Liver (tissue), 9 donors: ENCODE measurements around the gene PPP6R3. TPM values are rescaled to one million over a fixed set of nuclear protein-coding genes. Genes with fewer than 3 reads are reported as not detected.

ENCODE experiments used
- DNase-seq: peaks from one replicate; pipeline ENCODE4 v3.0.0-alpha.2; 2017; ENCODE audit warnings: low spot score
- H3K27ac ChIP-seq, 2 donors: one replicate each; pipeline ENCODE4 v1.7.0; 2013; ENCODE audit warnings: inconsistent platforms in 2 of 2, low read length in 2 of 2, control low read depth in 1 of 2, low read depth in 1 of 2, mild to moderate bottlenecking in 1 of 2
- H3K27me3 ChIP-seq, 4 donors: one replicate each; pipeline versions ENCODE4 v1.6.1 to v1.7.0; 2013; ENCODE audit warnings: low read length in 3 of 4, inconsistent platforms in 1 of 4, mild to moderate bottlenecking in 1 of 4, moderate library complexity in 1 of 4; ENCODE audit not compliant: control insufficient read depth in 4 of 4, insufficient read depth in 4 of 4
- H3K36me3 ChIP-seq, 4 donors: one replicate each; pipeline versions ENCODE4 v1.6.1 to v1.7.0; 2013; ENCODE audit warnings: low read length in 3 of 4, mild to moderate bottlenecking in 3 of 4, low read depth in 1 of 4, moderate library complexity in 1 of 4; ENCODE audit not compliant: control insufficient read depth in 4 of 4, insufficient read depth in 3 of 4
- H3K4me1 ChIP-seq, 4 donors: one replicate each; pipeline versions ENCODE4 v1.6.1 to v1.7.0; 2013; ENCODE audit warnings: low read length in 3 of 4, mild to moderate bottlenecking in 3 of 4, moderate library complexity in 1 of 4; ENCODE audit not compliant: control insufficient read depth in 4 of 4, insufficient read depth in 4 of 4
- H3K4me3 ChIP-seq, 3 donors: one replicate each; pipeline versions ENCODE4 v1.6.1 to v1.7.0; 2013; ENCODE audit warnings: low read length in 3 of 3, control low read depth in 1 of 3, low read depth in 1 of 3, mild to moderate bottlenecking in 1 of 3
- H3K9ac ChIP-seq, 2 donors: one replicate each; pipeline ENCODE4 v1.7.0; 2013; ENCODE audit warnings: low read length in 2 of 2, mild to moderate bottlenecking in 2 of 2, moderate library complexity in 2 of 2, control low read depth in 1 of 2, low read depth in 1 of 2
- H3K9me3 ChIP-seq, 4 donors: one replicate each; pipeline versions ENCODE4 v1.6.1 to v1.7.0; 2013; ENCODE audit warnings: low read length in 3 of 4; ENCODE audit not compliant: control insufficient read depth in 4 of 4
- EGR1 ChIP-seq, 2 donors: IDR thresholded peaks; 2 replicates each; pipeline ENCODE4 v1.6.1; 2016 to 2018; ENCODE audit warnings: antibody characterized with exemption in 2 of 2, low read depth in 2 of 2
- FOXA1 ChIP-seq: IDR thresholded peaks from 2 replicates; pipeline ENCODE4 v1.6.1; 2016; ENCODE audit warnings: antibody characterized with exemption
- FOXA2 ChIP-seq: IDR thresholded peaks from 2 replicates; pipeline ENCODE4 v1.6.1; 2016; ENCODE audit warnings: antibody characterized with exemption
- GABPA ChIP-seq, 2 donors: IDR thresholded peaks in 1 of 2; conservative IDR thresholded peaks in 1 of 2; 2 replicates each; pipeline ENCODE4 v1.6.1; 2016; ENCODE audit warnings: antibody characterized with exemption in 2 of 2, mild to moderate bottlenecking in 1 of 2, moderate library complexity in 1 of 2
- HNF4G ChIP-seq: IDR thresholded peaks from 2 replicates; pipeline ENCODE4 v1.6.1; 2016; ENCODE audit warnings: antibody characterized with exemption
- JUND ChIP-seq, 2 donors: IDR thresholded peaks; 2 replicates each; pipeline ENCODE4 v1.6.1; 2016; ENCODE audit warnings: antibody characterized with exemption in 2 of 2
- MAX ChIP-seq: IDR thresholded peaks from 2 replicates; pipeline ENCODE4 v1.6.1; 2016; ENCODE audit warnings: antibody characterized with exemption
- NR2F2 ChIP-seq: IDR thresholded peaks from 2 replicates; pipeline ENCODE4 v1.6.1; 2016; ENCODE audit warnings: antibody characterized with exemption
- RAD21 ChIP-seq, 2 donors: IDR thresholded peaks; 2 replicates each; pipeline ENCODE4 v1.6.1; 2016; ENCODE audit warnings: antibody characterized with exemption in 2 of 2, mild to moderate bottlenecking in 2 of 2
- REST ChIP-seq: IDR thresholded peaks from 2 replicates; pipeline ENCODE4 v1.6.1; 2016; ENCODE audit warnings: antibody characterized with exemption, mild to moderate bottlenecking
- RXRA ChIP-seq, 2 donors: IDR thresholded peaks; 2 replicates each; pipeline ENCODE4 v1.6.1; 2017 to 2018; ENCODE audit warnings: antibody characterized with exemption in 2 of 2, mild to moderate bottlenecking in 1 of 2
- YY1 ChIP-seq: IDR thresholded peaks from 2 replicates; pipeline ENCODE4 v1.6.1; 2016; ENCODE audit warnings: antibody characterized with exemption, mild to moderate bottlenecking
- ZBTB33 ChIP-seq: IDR thresholded peaks from 2 replicates; pipeline ENCODE4 v1.6.1; 2016; ENCODE audit warnings: antibody characterized with exemption
- WGBS: extraction: QIAGEN DNeasy Blood & Tissue Kit; methylation state at CpG from one replicate; pipeline ENCODE4 v1.1.7; 2013; 5-methylcytosine and 5-hydroxymethylcytosine counted together
- polyA plus RNA-seq, 2 donors: library from polyadenylated mRNA; stranded (reverse) in 1 of 2; unstranded in 1 of 2; fragments of 200-250 nt in 1 of 2; fragments of >200 nt in 1 of 2; fragmentation: Nextera tagmentation in 1 of 2; extraction: Ambion mirVana in 1 of 2; gene quantifications; one replicate each; pipeline versions ENCODE4 v1.2.1 to v1.2.3, GENCODE V29; 2013 to 2015
- total RNA-seq, 2 donors: library from RNA; depleted of rRNA; stranded (reverse); fragments of >200 nt; gene quantifications; one replicate each; pipeline ENCODE4 v1.2.3, GENCODE V29; 2014
- TF ChIP-seq, protein P1 (sequence below): IDR thresholded peaks from 2 replicates; pipeline ENCODE4 v1.6.1; 2016; ENCODE audit warnings: antibody characterized with exemption
- donor health status: healthy.
- donor health status: healthy.
- donor health status: healthy.
- donor health status: healthy.
- donor health status: healthy.

Gene PPP6R3
- total and polyA plus RNA-seq, 4 donors: 12.3 to 101 (median 58.1) TPM

DNA sequence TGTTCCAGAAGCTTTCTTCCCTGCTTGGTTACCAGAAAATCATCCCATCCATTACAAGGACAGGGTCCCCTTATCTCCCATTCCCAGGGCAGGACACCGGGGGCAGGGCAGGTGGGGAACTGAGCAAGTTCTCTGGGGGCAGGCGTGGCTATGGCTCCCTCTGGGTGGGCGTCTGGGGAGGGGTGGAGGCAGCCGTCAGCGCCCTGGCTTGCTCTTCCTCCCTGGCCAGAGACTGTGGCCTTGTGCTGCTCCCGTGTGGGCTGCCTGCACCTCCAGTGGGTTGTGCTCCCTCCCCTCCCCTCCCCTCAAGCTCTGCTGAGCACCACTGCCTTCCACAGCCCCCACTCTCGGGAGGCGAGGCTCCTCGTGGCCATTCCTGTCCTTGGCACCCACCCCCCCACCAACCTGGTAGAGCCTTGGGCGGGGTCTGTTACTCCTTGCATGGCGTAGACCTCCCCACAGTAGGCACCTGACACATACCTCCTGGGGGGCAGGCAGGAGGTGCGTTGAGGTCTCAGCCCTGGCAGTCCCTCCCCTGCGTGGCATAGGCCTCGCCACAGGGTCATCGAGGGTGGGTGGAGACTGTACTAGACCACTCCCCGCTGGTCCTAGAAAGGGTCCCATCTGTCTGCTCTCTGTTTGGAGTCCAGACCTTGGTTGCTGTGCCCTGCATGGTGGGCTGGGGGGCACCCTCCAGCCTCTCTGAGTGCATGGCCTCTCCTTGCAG lies 24.2 kb upstream of the PPP6R3 start:
- no peak for DNase-seq
- Histone ChIP-seq H3K9ac (no peak overlapping the region), H3K9me3 (no peaks in the 10 kb centered on the region), H3K36me3 (peaks cover 34 to 91% (median 46%) of the 10 kb centered on the region in 4 donors), H3K27me3 (no peaks in the 10 kb centered on the region), H3K27ac (no peak overlapping the region), H3K4me1 (no peaks in the 10 kb centered on the region), H3K4me3 (no peak overlapping the region)
- 94% methylated on average over 16 of the region's 16 CpGs for WGBS
- TF ChIP-seq RXRA (IDR thresholded peaks at IDR 0.05) (no peak), EGR1 (IDR thresholded peaks at IDR 0.05; ENCODE audit: low read depth in 2 of 2) (no peak), GABPA (IDR thresholded peaks at IDR 0.05 in 1 of 2, conservative IDR thresholded peaks at IDR 0.05 in 1 of 2) (no peak), REST (no peak), JUND (IDR thresholded peaks at IDR 0.05) (no peak), MAX (no peak), ZBTB33 (no peak), RAD21 (IDR thresholded peaks at IDR 0.05) (no peak), NR2F2 (no peak), FOXA2 (no peak), YY1 (no peak), FOXA1 (no peak), HNF4G (no peak)
- TF ChIP-seq, protein P1, sequence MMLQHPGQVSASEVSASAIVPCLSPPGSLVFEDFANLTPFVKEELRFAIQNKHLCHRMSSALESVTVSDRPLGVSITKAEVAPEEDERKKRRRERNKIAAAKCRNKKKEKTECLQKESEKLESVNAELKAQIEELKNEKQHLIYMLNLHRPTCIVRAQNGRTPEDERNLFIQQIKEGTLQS: no peak

DNA sequence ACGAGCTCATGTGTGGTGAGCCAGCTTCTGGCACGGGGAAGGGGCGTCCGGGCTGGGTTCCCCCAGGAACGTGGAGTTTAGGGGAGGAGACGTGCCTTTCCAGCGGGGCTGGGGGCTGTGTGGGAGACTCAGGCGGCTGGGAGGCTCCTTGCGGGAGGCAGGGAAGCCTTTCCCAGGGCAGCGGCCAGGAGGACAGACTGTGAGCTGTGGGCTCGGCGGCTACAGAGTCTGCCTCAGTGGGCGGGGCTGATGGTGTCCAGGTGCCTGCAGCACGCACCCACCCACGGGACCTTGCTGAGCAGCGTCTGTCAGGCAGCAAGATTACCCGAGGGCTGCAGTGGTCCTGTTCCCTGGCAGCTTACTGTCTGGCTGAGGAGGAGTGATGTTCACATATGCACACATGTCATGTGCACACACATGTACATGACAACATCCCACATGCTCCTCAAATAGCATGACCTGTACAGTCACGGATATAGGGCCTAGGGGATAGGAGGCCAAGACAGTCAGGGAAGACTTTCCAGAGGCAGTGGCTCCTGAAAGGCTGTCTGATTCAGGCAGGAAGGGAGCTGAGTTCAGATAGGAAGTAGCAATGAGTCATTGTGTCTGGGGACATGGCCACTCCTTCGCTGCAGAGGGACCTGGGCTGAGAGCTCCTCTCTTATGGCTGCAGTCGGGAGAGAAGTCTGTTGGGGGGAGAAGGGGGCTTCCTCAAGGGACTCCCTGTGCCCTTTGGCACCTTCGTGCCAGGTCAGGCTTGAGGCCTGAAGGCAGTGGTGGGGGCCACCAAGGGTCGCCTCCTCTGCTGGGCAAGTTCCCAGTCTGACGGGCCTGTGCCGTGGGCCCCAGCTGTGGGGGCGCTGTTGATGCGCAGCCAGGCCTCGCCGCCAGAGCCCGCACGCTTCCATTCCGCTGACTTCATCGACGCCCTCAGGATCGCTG lies 23.3 kb upstream of the PPP6R3 start:
- no peak overlapping the region for H3K9ac ChIP-seq
- no peaks in the 10 kb centered on the region for H3K27me3 ChIP-seq
- WGBS: 91% methylated on average over 34 of the region's 34 CpGs
- no peak for DNase-seq
- H3K4me1 ChIP-seq: no peaks in the 10 kb centered on the region
- peaks cover 30 to 91% (median 46%) of the 10 kb centered on the region in 4 donors for H3K36me3 ChIP-seq
- H3K4me3 ChIP-seq: no peak overlapping the region
- H3K27ac ChIP-seq: peak overlapping the region in 1 of 2 donors; percentile 18
- H3K9me3 ChIP-seq: no peaks in the 10 kb centered on the region
- TF ChIP-seq JUND (IDR thresholded peaks at IDR 0.05) (peak; percentile 53 to 71), EGR1 (IDR thresholded peaks at IDR 0.05; ENCODE audit: low read depth in 2 of 2) (no peak)
